HuH-7 (cell line): ENCODE measurements around the gene PHKA2.

Experiments
- DNase-seq: peaks from one replicate; pipeline ENCODE4 v3.0.0; 2011; ENCODE audit warnings: low spot score

The PHKA2 gene

DNA sequence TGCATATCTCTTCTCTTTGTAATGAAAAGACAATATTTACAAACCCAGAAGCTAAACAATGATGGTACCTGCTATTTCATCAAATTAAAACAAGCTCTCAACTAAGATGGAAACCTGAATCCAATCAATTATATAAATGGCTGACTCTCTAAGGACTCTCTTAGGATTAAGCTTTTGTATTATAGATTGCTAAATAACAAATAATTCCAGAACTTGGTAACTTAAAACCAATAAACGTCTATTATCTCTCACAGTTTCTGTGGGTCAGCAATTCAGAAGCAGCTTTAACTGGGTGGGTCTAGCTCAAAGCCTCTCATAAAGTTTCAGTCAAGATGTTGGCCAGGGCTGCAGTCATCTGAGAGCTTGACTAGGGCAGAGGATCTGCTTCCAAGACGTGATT lies 12.4 kb downstream of the PHKA2 start:
- DNase-seq, result no peak

- no peak for DNase-seq
Measured at GRCh38 chrX:18970465-18970864, 13.4 kb downstream of the PHKA2 start.

GRCh38 chrX:18966624-18967023 lies 17.3 kb downstream of the PHKA2 start:
- DNase-seq, result no peak

DNA sequence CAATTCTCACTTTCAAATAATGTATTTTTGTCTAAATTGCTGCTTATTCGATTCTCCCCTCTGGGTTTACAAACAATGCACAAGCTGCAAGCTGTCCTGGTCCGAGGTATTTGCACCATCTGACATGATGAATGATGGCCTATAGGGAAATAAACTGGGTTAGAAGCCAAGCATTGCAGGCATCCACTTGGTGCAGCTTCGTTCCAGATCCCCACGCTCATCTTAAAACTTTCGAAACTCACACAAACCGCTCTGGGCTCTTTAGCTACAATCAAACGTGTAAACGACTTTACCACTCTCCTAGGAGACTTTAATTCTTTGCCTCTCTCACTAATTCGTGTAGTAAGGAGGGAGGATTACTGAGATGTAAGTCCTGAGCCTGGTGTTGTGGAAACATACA lies 19.0 kb downstream of the PHKA2 start:
- DNase-seq, result no peak

- no peak for DNase-seq
Measured at GRCh38 chrX:18964026-18964425, 19.9 kb downstream of the PHKA2 start.

DNA sequence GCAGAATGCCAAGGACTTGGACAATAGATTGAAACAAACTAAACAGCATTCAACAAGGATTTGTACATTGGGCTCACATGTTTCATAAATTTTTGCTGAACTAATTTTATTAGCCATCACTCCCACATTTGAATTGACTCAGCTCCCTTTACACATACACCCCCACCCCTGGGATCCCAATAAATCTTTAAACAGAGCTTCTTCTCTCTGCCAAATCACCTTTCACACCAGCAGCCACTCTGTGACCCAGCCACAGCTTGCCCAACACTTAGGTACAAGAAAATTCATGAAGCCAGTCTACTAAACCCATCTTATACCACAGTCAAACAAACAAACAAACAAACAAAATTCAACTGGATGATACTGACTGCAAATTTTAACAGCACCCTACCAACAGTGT lies 21.6 kb downstream of the PHKA2 start:
- DNase-seq, result no peak

GRCh38 chrX:18961686-18962085 lies 22.2 kb downstream of the PHKA2 start:
- no peak for DNase-seq

- DNase-seq, result no peak
Measured at GRCh38 chrX:18956303-18957032, 27.4 kb downstream of the PHKA2 start.

DNA sequence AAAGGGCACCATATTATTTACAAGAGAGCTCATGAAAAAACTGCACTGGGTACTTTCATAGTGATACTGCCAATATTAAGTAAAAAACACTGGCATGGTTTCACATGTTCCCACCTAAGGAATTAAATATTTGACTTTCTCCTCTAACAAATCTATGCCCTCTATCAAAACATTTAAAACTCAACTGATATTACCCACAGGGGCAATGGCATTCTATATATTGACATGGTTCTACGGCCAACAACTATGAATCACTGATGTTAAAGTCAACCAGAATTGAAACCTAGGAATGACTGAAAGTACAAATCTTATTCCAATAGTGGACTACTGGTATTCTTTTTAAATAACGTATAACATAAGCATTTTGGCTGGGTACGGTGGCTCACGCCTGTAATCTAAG lies 28.2 kb downstream of the PHKA2 start:
- no peak for DNase-seq

DNA sequence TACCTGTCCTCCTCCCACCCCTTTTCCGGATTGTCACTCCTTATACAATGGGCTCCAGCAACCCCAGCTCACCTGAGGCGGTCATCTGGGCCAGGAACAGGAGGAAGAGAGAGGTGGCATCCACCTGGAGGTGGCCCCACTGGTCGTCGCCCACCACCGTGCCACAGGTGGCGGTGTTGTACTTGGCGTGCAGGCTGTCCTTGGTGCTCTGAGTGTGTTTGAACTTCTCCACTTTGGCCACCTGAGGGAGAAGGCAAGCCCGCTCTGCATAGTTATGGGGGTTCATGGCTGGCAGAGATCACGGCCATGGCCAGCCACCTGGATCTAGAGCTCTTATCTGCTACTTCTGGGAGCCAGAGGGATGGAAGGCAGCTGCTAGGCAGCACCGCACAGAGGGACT lies 32.9 kb downstream of the PHKA2 start:
- DNase-seq, result no peak

GRCh38 chrX:18949944-18950301 lies 34.0 kb downstream of the PHKA2 start:
- DNase-seq, result no peak

DNA sequence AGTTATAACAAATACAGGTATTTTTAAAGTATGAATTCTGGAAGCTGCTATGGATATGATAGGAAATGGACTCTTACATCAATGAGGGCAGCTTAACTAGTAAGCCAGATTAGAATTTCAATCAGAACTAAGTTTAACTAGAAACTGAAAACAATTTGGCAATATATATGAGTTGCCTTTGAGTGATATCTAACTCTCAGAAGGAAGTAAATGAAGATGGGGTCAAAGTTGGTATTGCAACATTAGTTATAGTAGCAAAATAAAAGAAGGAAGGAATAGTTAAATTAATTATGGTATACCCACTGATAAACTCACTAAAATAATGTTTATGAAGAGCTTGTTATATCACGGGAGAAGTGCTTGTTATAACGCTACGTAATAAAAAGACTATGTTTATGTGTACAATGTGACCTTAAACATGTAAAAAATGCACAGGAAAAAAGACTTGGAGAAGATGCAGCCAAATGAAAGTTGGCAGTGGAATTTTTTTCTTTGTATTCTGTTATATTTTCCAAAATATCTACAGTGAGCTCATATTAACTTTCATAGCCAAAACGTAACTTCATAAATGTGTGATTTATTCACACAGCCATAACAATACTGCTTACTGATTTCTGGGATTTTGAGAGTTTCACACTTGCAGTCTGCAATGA lies 34.5 kb downstream of the PHKA2 start:
- no peak for DNase-seq

GRCh38 chrX:18946611-18947010 lies 37.3 kb downstream of the PHKA2 start:
- no peak for DNase-seq

DNA sequence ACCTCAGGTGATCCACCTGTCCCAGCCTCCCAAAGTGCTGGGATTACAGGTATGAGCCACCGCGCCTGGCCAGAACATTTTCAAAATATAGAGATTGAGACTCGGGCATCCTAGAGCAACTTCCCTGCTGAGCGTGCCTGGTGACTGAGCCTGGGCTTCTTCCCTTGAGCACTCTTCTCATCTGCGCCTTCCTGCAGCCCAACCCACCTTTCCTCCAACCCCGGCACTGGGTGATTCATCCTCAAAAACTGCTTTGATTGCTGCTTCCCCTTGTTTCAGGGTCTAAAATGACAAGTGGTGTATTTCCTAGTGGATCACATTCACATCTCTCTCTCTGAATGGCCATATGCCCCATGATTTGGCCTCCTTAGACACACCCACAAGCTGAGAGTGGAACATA lies 37.8 kb downstream of the PHKA2 start:
- DNase-seq, result no peak

- DNase-seq, result no peak
Measured at GRCh38 chrX:18945483-18945882, 38.4 kb downstream of the PHKA2 start.

GRCh38 chrX:18944482-18944881 lies 39.4 kb downstream of the PHKA2 start:
- no peak for DNase-seq

DNA sequence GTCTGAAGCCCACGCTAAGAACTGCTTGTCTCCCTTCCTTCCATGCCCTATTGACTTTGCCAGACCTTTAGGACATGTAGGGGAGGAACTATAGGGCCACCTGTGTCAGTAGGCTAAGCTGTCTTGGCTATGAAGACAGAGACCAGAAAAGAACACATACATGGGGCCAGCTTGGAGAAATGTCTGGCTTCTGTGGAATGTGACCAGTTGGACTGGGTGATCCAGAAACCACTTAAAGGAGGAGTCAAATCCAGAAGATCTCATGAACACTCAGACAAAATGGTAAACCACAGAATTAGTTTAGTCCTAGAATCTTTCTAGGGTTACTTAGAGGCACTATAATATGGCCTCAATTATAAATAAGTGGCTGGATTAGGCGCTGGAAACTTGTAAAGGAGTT lies 42.0 kb downstream of the PHKA2 start:
- no peak for DNase-seq

DNA sequence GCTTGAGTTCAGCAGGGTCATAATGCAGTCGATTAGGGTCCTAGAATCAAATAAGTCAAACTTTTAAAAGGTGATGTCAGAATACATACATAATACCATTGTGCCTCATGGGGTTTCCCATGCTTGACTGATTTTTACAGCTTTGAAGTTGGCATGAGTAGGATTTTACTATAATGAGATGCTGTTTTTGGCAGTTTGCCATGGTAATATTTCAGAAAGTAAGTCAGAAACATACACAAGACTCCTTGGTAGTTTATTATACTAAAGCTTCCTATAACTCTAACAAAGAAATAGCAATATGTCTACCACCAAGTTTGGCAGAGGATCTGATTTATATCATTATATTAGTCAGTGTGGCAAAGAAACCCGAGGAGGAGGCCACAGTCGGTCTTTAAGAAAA lies 45.2 kb downstream of the PHKA2 start:
- DNase-seq, result no peak

DNA sequence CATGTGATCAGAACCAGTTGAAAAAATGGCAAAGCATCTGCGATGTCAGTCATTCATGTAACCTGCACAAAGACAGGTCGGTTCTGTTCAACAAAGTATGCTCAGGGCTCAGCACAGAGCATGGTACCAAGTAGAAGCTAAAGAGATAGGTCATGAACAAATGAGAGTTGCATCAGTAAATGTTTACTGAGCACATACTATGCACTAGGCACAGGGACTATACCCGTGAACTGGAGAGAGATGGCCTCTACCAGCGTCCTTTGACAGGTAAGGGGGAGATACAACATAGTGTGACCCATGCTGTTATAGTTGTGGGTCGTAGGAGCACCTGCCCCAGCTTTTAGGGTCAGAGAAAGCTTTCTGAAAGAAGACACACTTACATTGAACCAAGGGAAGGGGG lies 46.7 kb downstream of the PHKA2 start:
- no peak for DNase-seq

DNA sequence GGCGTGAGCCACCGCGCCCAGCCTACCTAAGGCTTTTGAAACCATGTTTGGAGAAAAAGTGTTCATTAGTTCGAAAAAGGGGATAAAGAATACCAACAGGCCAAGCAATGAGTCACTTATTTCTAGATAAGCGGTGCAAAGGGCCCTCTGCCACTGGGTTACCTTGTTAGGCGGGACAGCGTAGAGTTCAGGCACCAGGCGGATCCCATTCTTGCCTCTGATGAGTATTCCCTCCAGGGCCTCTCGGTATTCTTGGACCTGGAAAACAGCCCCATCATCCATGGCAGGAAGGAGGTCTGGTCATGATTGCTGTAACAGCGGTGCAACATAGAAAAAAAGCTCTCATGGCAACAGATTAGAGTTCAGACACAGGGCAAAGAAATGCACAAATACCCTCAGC lies 48.0 kb downstream of the PHKA2 start:
- DNase-seq, result no peak

DNA sequence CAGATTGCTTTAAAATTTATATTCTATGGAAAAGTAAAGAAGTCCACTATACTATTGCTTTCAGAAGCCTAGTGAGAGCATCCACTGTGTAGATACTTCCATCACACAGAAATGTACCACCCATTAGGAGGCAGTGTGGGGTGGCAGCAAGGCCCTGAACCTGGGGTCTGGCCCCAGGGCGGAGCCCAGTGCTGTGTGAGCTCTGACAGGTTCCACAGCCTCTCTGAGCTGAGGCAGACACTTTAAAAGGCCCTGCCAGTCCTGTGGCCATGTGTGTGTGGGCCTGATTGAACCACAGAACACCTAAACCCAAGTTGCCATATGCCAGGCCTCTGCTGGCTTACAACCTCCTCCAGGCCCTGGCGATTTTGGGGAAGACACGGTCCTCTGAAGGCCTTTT lies 49.2 kb downstream of the PHKA2 start:
- DNase-seq, result no peak

DNA sequence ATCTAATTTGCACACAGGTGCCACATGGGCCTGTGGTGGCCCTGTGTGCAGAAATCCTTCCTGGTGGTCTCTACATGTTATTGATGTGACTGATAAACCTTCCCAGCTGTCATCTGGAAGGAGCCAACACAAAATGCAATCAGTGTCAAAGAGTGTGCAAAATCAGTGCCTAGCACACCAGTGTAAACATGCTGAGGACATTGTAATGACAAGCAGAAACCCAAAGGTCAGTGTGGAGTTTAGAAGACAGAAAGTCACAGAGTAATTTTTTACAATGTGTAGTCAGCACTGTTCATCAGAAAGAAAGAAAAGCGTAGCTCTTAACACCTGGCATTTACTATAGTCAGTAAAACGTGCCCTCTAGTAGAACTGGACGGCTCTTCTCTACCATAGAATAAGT lies 50.3 kb downstream of the PHKA2 start:
- no peak for DNase-seq

- peak; percentile 9 for DNase-seq
Measured at GRCh38 chrX:18931972-18932371, 51.9 kb downstream of the PHKA2 start.

GRCh38 chrX:18929775-18930174 lies 54.1 kb downstream of the PHKA2 start:
- DNase-seq, result no peak
